GM12872 (cell line): Measurements from ENCODE around the gene CCDC197.

Experiments
- CTCF ChIP-seq: IDR thresholded peaks from 3 replicates; pipeline ENCODE4 v1.5.1; 2011; ENCODE audit warnings: low read depth, mild to moderate bottlenecking, low read length, moderate library complexity; ENCODE audit not compliant: insufficient read depth

The CCDC197 gene

GRCh38 chr14:93980456-93981201, 16.5 kb upstream of the CCDC197 start:
- no peak for TF ChIP-seq CTCF

GRCh38 chr14:93981316-93982229, 15.5 kb upstream of the CCDC197 start:
- TF ChIP-seq CTCF: no peak

GRCh38 chr14:93982230-93983007, 14.7 kb upstream of the CCDC197 start:
- TF ChIP-seq CTCF: no peak

GRCh38 chr14:93984070-93984469, 13.0 kb upstream of the CCDC197 start:
- no peak for TF ChIP-seq CTCF

- TF ChIP-seq CTCF: peak; percentile 63
These were observed 12.1 kb upstream of the CCDC197 start for GRCh38 chr14:93984987-93985410.

- TF ChIP-seq CTCF: no peak
These were observed 10.1 kb upstream of the CCDC197 start for GRCh38 chr14:93986955-93987354.

- no peak for TF ChIP-seq CTCF
These were observed 9.7 kb upstream of the CCDC197 start for GRCh38 chr14:93987376-93987775.
